ACC112 (cell line): Measurements from ENCODE around the gene FUS.

Source experiments
- H2AFZ ChIP-seq: fragments of 200-600 bp; sonication (generic); one replicate; pipeline ENCODE4 v1.6.0; 2017; ENCODE audit warnings: antibody characterized with exemption, low read length; ENCODE audit not compliant: unreplicated experiment
- H3K27ac ChIP-seq: fragments of 200-600 bp; sonication (generic); 2 replicates; pipeline ENCODE4 v1.5.1; 2014; ENCODE audit warnings: low read depth, mild to moderate bottlenecking, antibody characterized with exemption, low read length, moderate library complexity
- H3K27me3 ChIP-seq: fragments of 200-600 bp; sonication (generic); 2 replicates; pipeline ENCODE4 v1.6.1; 2014; ENCODE audit warnings: mild to moderate bottlenecking, antibody characterized with exemption, low read length, moderate library complexity, mixed read lengths; ENCODE audit not compliant: insufficient read depth
- H3K36me3 ChIP-seq: fragments of 200-600 bp; sonication (generic); 2 replicates; pipeline ENCODE4 v1.6.1; 2016; ENCODE audit warnings: mild to moderate bottlenecking, antibody characterized with exemption, low read length, moderate library complexity, mixed read lengths; ENCODE audit not compliant: insufficient read depth
- H3K4me1 ChIP-seq: fragments of 200-600 bp; sonication (generic); one replicate; pipeline ENCODE4 v1.6.1; 2016; ENCODE audit warnings: low read length, mixed read lengths; ENCODE audit not compliant: insufficient read depth, unreplicated experiment, control insufficient read depth
- H3K4me3 ChIP-seq: fragments of 200-600 bp; sonication (generic); 2 replicates; pipeline ENCODE4 v1.5.1; 2014; ENCODE audit warnings: mild to moderate bottlenecking, low read depth, low read length
- H3K79me2 ChIP-seq: fragments of 200-600 bp; sonication (generic); one replicate; pipeline ENCODE4 v1.6.0; 2016; ENCODE audit warnings: low read length; ENCODE audit not compliant: control insufficient read depth, unreplicated experiment, insufficient read depth

FUS gene

GRCh38 chr16:31221357-31222160, 41.6 kb downstream of the FUS start:
- no peak overlapping the region for H2AFZ ChIP-seq

GRCh38 chr16:31223044-31223443, 43.1 kb downstream of the FUS start:
- H3K27ac ChIP-seq = no peak overlapping the region
- H3K27me3 ChIP-seq = peaks cover 13% of the 10 kb centered on the region
- no peaks in the 10 kb centered on the region for H3K36me3 ChIP-seq
- H3K4me1 ChIP-seq = no peaks in the 10 kb centered on the region
- no peak overlapping the region for H2AFZ ChIP-seq
- H3K79me2 ChIP-seq = no peaks in the 10 kb centered on the region
- H3K4me3 ChIP-seq = no peak overlapping the region

More at GRCh38 chr16:31221357-31222160, 41.6 kb downstream of the FUS start:
- Histone ChIP-seq H3K79me2 (no peaks in the 10 kb centered on the region), H3K36me3 (no peaks in the 10 kb centered on the region), H3K4me1 (no peaks in the 10 kb centered on the region), H3K4me3 (no peak overlapping the region), H3K27me3 (peaks cover 27% of the 10 kb centered on the region), H3K27ac (no peak overlapping the region)

GRCh38 chr16:31224092-31224955, 44.4 kb downstream of the FUS start:
- Histone ChIP-seq H3K27ac (no peak overlapping the region), H3K4me3 (no peak overlapping the region), H3K36me3 (no peaks in the 10 kb centered on the region), H3K79me2 (no peaks in the 10 kb centered on the region), H3K27me3 (peaks cover 7% of the 10 kb centered on the region), H2AFZ (no peak overlapping the region), H3K4me1 (peaks cover 3% of the 10 kb centered on the region)

GRCh38 chr16:31225193-31225592, 45.3 kb downstream of the FUS start:
- peaks cover 7% of the 10 kb centered on the region for H3K27me3 ChIP-seq

GRCh38 chr16:31228206-31228605, 48.3 kb downstream of the FUS start:
- H3K4me1 ChIP-seq = peaks cover 3% of the 10 kb centered on the region
- H3K4me3 ChIP-seq = no peak overlapping the region
- no peaks in the 10 kb centered on the region for H3K27me3 ChIP-seq
- H3K36me3 ChIP-seq = no peaks in the 10 kb centered on the region
- no peaks in the 10 kb centered on the region for H3K79me2 ChIP-seq
- H2AFZ ChIP-seq = no peak overlapping the region
- H3K27ac ChIP-seq = no peak overlapping the region

More at GRCh38 chr16:31225193-31225592, 45.3 kb downstream of the FUS start:
- Histone ChIP-seq H3K36me3 (no peaks in the 10 kb centered on the region), H3K27ac (no peak overlapping the region), H3K4me3 (no peak overlapping the region), H2AFZ (no peak overlapping the region), H3K4me1 (peaks cover 3% of the 10 kb centered on the region), H3K79me2 (no peaks in the 10 kb centered on the region)

GRCh38 chr16:31229501-31229900, 49.6 kb downstream of the FUS start:
- Histone ChIP-seq H3K27me3 (0 out of 2 replicates have a peak, but pooled peaks cover 3% of the 10 kb centered on the region), H3K36me3 (no peaks in the 10 kb centered on the region), H3K79me2 (no peaks in the 10 kb centered on the region), H3K4me1 (peaks cover 3% of the 10 kb centered on the region), H2AFZ (no peak overlapping the region), H3K4me3 (no peak overlapping the region), H3K27ac (no peak overlapping the region)

- Histone ChIP-seq H3K79me2 (no peaks in the 10 kb centered on the region), H2AFZ (no peak overlapping the region), H3K27me3 (peaks cover 45% of the 10 kb centered on the region), H3K27ac (no peak overlapping the region), H3K36me3 (no peaks in the 10 kb centered on the region), H3K4me1 (no peaks in the 10 kb centered on the region), H3K4me3 (no peak overlapping the region)
Observed at GRCh38 chr16:31238041-31238440, 58.1 kb downstream of the FUS start.
